Epidermal melanocyte (primary cell): ENCODE data around the gene TBC1D20.

ENCODE experiments used
- DNase-seq: peaks from one replicate; pipeline ENCODE4 v3.0.0; 2011; ENCODE audit warnings: low spot score; ENCODE audit not compliant: insufficient read length

Gene TBC1D20

GRCh38 chr20:420721-421574 lies 41.4 kb downstream of the TBC1D20 start:
- DNase-seq, result no peak

GRCh38 chr20:420166-420620 lies 42.1 kb downstream of the TBC1D20 start:
- no peak for DNase-seq

- no peak for DNase-seq
Observed at GRCh38 chr20:419556-420165, 42.7 kb downstream of the TBC1D20 start.

- DNase-seq, result no peak
Observed at GRCh38 chr20:418858-419365, 43.4 kb downstream of the TBC1D20 start.

GRCh38 chr20:417801-418342 lies 44.5 kb downstream of the TBC1D20 start:
- DNase-seq, result no peak

GRCh38 chr20:416950-417800 lies 45.2 kb downstream of the TBC1D20 start:
- no peak for DNase-seq

GRCh38 chr20:415820-416322 lies 46.5 kb downstream of the TBC1D20 start:
- no peak for DNase-seq

GRCh38 chr20:414161-414560 lies 48.2 kb downstream of the TBC1D20 start:
- DNase-seq, result no peak

- DNase-seq, result no peak
Observed at GRCh38 chr20:412081-412480, 50.3 kb downstream of the TBC1D20 start.

- no peak for DNase-seq
Observed at GRCh38 chr20:409697-410559, 52.4 kb downstream of the TBC1D20 start.

GRCh38 chr20:408843-409696 lies 53.3 kb downstream of the TBC1D20 start:
- no peak for DNase-seq

- DNase-seq, result peak; percentile 97
Observed at GRCh38 chr20:407953-408842, 54.1 kb downstream of the TBC1D20 start, which contains the start of gene RBCK1. TSS of gene RBCK1 (plus strand) at chr20:408299. CDS start at chr20:408758, 459 bp downstream.

- DNase-seq, result peak; percentile 81
Observed at GRCh38 chr20:407133-407952, 55.0 kb downstream of the TBC1D20 start.

- DNase-seq, result no peak
Observed at GRCh38 chr20:406200-407132, 55.9 kb downstream of the TBC1D20 start.

- no peak for DNase-seq
Observed at GRCh38 chr20:404088-404487, 58.2 kb downstream of the TBC1D20 start.

GRCh38 chr20:403582-403957 lies 58.8 kb downstream of the TBC1D20 start:
- DNase-seq, result no peak
